Measurements from ENCODE around the gene MAP2K6. TPM values are rescaled to one million over a fixed set of nuclear protein-coding genes. Genes with fewer than 3 reads are reported as not detected.

Gene MAP2K6
- total RNA-seq, 1 donor from 2014 or later, result 101 TPM

GRCh38 chr17:69405096-69405495 lies 9.4 kb upstream of the MAP2K6 start:
- Histone ChIP-seq H3K27me3 (no peaks in the 10 kb centered on the region), H2AFZ (replicated peaks) (no peak overlapping the region), H3K79me2 (ENCODE audit: low read depth) (no peaks in the 10 kb centered on the region), H3F3A (ENCODE audit: low read depth) (no peaks in the 10 kb centered on the region), H3K9ac (no peak overlapping the region), H3K9me3 (ENCODE audit: low read depth) (no peaks in the 10 kb centered on the region), H3K4me3 (no peak overlapping the region), H3K4me1 (no peaks in the 10 kb centered on the region), H3K4me2 (no peak overlapping the region), H3K36me3 (no peaks in the 10 kb centered on the region), H3K27ac (no peak overlapping the region), H4K20me1 (ENCODE audit: low read depth) (no peaks in the 10 kb centered on the region)
- Mint-ChIP-seq H3K4me1 (no peaks in the 10 kb centered on the region), H3K27me3 (ENCODE audit: insufficient read depth, low read depth) (no peaks in the 10 kb centered on the region), H3K4me3 (no peak overlapping the region), H3K36me3 (no peaks in the 10 kb centered on the region), H3K9me3 (peaks cover 13% of the 10 kb centered on the region), H3K27ac (no peak overlapping the region)
- TF ChIP-seq EZH2phosphoT487 (IDR thresholded peaks at IDR 0.05) (no peak), EZH2 (IDR thresholded peaks at IDR 0.05) (no peak), CTCF (IDR thresholded peaks at IDR 0.05) (no peak)
- DNase-seq (ENCODE audit: low spot score), result no peak

- Mint-ChIP-seq H3K4me3 (no peak overlapping the region), H3K27ac (no peak overlapping the region), H3K9me3 (peaks cover 9% of the 10 kb centered on the region), H3K27me3 (ENCODE audit: insufficient read depth, low read depth) (no peaks in the 10 kb centered on the region), H3K4me1 (peaks cover 3% of the 10 kb centered on the region), H3K36me3 (no peaks in the 10 kb centered on the region)
- peaks cover 3% of the 10 kb centered on the region for H3F3A ChIP-seq (ENCODE audit: low read depth)
- no peaks in the 10 kb centered on the region for H3K27me3 ChIP-seq
- no peaks in the 10 kb centered on the region for H3K36me3 ChIP-seq
- DNase-seq (ENCODE audit: low spot score), result no peak
- H3K9ac ChIP-seq, result no peak overlapping the region
- H3K4me3 ChIP-seq, result no peak overlapping the region
- H4K20me1 ChIP-seq (ENCODE audit: low read depth), result no peaks in the 10 kb centered on the region
- H3K79me2 ChIP-seq (ENCODE audit: low read depth), result no peaks in the 10 kb centered on the region
- TF ChIP-seq EZH2 (IDR thresholded peaks at IDR 0.05) (no peak), CTCF (IDR thresholded peaks at IDR 0.05) (no peak), EZH2phosphoT487 (IDR thresholded peaks at IDR 0.05) (no peak)
- H3K4me1 ChIP-seq, result peaks cover 7% of the 10 kb centered on the region
- H2AFZ ChIP-seq (replicated peaks), result no peak overlapping the region
- H3K4me2 ChIP-seq, result no peak overlapping the region
- no peaks in the 10 kb centered on the region for H3K9me3 ChIP-seq (ENCODE audit: low read depth)
- no peak overlapping the region for H3K27ac ChIP-seq
These were observed 7.6 kb upstream of the MAP2K6 start for GRCh38 chr17:69406941-69407340.

- H3K4me3 Mint-ChIP-seq, result no peak overlapping the region
These were observed 6.7 kb upstream of the MAP2K6 start for GRCh38 chr17:69407759-69408158.

More at GRCh38 chr17:69407759-69408158, 6.7 kb upstream of the MAP2K6 start:
- H3K9me3 Mint-ChIP-seq, result peaks cover 9% of the 10 kb centered on the region
- Histone ChIP-seq H3K4me2 (no peak overlapping the region), H3K9me3 (ENCODE audit: low read depth) (no peaks in the 10 kb centered on the region), H3K27ac (no peak overlapping the region), H3K4me1 (peaks cover 16% of the 10 kb centered on the region), H3K79me2 (ENCODE audit: low read depth) (no peaks in the 10 kb centered on the region), H3F3A (ENCODE audit: low read depth) (peaks cover 12% of the 10 kb centered on the region), H3K36me3 (no peaks in the 10 kb centered on the region), H3K4me3 (no peak overlapping the region), H4K20me1 (ENCODE audit: low read depth) (no peaks in the 10 kb centered on the region), H3K9ac (no peak overlapping the region), H2AFZ (replicated peaks) (no peak overlapping the region), H3K27me3 (no peaks in the 10 kb centered on the region)
- H3K4me1 Mint-ChIP-seq, result peaks cover 10% of the 10 kb centered on the region
- no peaks in the 10 kb centered on the region for H3K27me3 Mint-ChIP-seq (ENCODE audit: insufficient read depth, low read depth)
- no peak for DNase-seq (ENCODE audit: low spot score)
- H3K27ac Mint-ChIP-seq, result no peak overlapping the region
- TF ChIP-seq CTCF (IDR thresholded peaks at IDR 0.05) (no peak), EZH2phosphoT487 (IDR thresholded peaks at IDR 0.05) (no peak), EZH2 (IDR thresholded peaks at IDR 0.05) (no peak)
- H3K36me3 Mint-ChIP-seq, result no peaks in the 10 kb centered on the region
